Amniotic stem cell (primary cell): Measurements from ENCODE around the gene ACVR2A.
A peak's percentile ranks its signal among the peaks of the same experiment; 100 is the strongest.

Experiments used
- DNase-seq: peaks from one replicate; lab custom pipeline; 2025; lab: John Stamatoyannopoulos, UW

Gene ACVR2A

DNA sequence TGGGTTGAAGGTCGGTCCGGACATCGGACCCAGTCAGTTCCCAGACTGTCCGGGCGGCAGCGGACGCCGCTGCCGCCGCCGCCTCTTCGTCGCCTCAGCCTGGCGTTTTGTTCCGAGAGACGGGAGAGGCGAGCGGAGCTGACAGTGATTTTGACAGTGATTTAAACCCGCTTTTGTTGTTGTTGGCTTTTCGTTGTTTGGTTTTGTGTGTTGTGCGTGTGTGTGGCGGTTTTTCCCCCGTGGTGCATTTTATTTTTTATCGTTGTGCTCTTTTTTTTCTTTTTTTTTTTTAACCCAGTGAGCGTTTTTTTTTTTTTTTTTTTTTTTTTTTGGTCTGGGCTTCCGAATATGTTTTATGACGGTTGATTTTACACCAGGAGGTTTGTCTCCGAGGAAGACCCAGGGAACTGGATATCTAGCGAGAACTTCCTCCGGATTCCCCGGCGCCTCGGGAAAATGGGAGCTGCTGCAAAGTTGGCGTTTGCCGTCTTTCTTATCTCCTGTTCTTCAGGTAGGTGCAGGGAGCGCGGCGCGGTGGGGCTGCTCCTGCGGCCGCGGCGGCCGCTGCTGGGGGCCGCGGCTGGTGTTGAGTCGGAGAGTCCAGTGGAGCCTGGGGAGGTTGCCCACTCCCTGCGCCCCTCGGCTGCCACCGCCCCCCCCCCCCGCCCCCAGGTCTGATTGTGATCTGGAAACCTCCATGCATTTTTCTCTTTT is at the start of gene ACVR2A:
ACVR2A (plus strand) TSS at position 333 of the 714 bp plus-strand sequence; CDS start at position 457, 124 bp downstream.
- no peak for DNase-seq

DNA sequence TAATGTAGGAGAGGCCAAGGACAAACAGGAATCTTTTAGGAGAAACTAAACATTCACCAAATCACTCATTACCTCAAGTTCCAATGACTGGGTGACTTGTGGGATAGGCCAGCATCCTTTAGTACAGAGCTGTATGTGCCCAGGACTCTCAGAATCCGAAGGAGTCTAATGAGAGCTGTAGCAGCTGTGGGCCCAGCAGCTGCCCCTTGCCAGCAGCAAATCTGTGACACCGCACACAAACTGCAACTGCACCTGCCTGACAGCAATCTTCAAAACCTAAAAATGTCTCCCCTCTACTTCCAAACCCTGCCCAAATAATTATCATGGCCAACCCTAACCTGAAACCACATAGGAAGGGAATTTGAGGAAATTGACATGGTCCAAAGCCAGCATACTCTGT is 44.5 kb upstream of the ACVR2A start:
- no peak for DNase-seq

DNA sequence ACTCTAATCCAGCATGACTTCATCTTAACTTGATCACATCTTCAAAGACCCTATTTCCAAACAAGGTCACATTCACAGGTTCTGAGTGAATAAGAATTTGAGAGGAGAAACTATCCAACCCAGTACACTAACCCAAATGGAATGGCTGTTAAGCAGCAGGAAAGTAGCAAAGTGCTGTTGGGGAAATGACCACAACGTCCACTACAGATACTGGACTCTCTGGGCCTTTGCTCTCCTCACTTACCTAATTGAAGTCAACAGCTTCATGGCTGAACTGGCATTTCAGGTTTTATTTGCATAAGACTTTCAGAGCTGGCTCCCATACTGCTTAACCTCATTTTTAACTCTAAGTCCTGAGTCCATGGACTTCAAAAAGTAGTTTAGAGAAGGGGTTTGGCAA is 38.0 kb upstream of the ACVR2A start:
- no peak for DNase-seq

DNA sequence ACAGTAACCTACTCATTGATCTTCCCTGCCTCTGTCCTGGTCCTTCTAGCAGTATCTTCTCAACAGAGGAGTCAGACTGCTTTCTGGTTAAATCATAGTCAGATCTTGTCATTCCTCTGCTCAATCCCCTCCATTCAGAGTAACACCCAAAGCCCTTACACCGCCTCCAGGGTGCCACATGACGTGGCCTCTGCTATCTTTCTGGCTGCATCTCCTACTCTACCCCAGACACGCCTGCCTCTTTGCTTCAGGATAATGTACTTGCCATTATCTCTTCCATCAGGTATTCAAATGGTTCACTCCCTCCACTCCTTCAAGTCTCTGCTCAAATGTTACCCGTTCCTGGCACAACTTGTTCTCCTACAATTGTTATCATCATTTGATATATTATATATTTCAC is 36.3 kb upstream of the ACVR2A start:
- DNase-seq, result no peak

DNA sequence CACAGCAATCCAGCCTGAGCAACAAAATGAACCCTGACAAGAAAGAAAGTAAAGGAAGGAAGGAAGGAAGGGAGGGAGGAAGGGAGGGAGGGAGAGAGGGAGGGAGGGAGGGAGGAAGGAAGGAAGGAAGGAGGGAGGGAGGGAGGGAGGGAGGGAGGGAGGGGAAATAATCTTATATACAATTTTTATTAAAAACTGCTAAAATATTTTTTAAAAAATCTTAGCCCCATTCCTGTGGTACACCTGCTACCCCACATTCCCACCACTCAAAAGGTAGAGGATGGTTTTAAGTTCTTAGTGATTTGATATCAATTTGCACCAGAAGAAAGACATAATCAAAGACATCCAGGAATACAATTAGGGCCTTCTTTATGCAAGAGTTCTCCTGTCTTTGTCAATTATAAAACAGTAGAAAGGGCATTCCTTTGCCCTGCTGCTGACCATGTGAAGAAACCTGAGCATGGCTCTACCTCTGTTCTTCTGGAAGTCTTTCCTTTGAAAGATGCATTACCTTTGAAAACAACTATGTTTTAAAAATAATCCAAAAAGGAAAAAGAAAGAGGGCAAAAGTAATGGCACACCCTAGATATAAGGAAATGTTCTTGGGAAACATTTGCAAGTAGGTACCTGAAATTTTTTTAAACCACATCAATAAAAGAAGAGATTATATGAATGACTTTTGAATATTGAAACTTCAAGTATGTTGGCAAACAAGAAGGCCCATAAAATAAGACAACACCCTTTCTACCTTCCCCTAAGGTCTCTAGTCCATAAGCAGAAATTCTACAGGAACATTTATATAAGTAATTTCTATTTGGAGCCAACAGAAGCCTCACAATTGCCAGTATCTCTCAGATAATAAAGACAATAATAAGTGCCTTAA is 33.7 kb upstream of the ACVR2A start:
- no peak for DNase-seq

DNA sequence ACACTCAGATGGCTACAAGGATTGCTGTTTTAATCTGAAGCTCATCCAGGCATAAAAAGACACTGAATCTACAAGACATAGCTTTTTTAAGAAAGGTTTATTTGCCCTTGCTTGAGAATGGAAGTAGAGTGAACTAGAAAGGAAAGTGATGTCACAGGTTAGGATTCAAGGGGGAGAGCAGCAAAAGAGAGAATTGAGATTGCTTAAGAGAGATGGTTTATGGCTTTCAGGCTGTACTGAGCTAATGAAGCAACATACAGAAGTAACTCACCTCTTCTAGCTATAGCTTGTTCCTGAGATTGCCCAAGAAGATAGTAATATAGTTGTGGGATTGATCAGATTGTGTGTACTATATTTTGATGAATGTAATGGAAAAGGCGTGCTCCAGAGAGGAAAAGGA is 26.1 kb upstream of the ACVR2A start:
- DNase-seq, result no peak

DNA sequence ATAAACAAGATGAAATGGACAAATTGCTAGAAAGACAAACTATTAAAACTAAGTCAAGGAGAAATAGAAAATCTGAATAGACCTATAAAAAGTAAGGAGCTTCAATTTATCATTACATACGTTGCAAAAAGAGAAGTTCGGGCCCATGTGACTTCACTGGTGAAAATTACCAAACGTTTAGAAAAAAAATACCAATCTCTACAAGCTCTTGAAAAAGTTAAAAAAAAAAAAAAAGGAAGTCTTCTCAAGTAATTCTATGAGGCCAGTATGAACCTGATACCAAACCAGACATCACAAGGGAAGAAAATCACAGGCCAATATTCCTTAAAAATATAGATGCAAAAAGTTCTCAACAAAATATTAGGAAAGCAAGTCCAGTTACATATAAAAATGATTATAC is 20.2 kb upstream of the ACVR2A start:
- DNase-seq, result no peak

DNA sequence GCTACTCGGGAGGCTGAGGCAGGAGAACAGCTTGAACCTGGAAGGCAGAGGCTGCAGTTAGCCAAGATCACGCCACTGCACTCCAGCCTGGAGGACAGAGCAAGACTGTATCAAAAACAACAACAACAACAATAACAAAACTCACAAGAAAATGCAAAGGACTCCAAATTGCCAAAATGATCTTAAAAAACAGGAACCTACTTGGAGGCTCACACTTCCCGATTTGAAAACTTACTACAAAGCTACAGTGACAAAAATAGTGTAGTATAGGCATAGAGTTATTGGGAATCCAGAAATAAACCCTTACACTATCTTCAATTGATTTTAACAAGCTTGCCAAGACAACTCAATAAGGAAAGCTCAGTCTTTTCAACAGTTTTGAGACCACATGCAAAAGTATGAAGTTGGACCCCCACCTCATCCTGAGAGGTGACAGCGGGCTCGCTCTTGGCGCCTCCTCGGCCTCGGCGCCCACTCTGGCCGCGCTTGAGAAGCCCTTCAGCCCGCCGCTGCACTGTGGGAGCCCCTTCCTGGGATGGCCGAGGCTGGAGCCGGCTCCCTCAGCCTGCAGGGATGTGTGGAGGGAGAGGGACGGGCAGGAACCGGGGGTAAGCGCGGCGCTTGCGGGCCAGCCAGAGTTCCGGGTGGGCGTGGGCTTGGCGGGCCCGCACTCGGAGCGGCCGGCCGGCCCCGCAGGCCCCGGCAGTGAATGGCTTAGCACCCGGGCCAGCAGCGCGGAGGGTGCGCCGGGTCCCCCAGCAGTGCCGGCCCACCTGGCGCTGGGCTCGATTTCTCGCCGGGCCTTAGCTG is 18.3 kb upstream of the ACVR2A start:
- DNase-seq, result no peak

DNA sequence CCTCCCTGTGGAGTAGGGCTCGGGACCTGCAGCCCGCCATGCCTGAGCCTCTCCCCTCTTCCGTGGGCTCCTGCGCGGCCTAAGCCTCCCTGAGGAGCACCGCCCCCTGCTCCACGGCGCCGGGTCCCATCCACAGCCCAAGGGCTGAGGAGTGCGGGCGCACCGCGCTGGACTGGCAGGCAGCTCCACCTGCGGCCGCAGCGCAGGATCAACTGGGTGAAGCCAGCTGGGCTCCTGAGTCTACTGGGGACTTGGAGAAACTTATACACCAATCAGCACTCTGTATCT is 17.8 kb upstream of the ACVR2A start:
- DNase-seq, result no peak

DNA sequence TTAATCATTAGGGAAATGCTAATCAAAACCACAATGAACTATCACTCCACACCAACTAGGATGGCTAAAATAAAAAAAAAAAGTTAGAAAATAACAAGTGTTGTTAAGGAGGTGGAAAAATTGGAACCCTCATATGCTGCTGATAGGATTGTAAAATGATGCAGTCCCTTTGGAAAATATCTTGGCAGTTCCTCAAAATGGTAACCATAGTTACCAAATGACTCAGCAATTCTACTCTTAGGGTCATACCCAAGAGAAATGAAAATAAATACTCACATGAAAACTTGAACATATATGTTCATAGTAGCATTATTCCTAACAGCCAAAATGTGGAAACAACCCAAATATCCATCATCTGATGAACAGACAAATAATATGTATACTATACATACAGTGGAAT is 15.7 kb upstream of the ACVR2A start:
- no peak for DNase-seq

DNA sequence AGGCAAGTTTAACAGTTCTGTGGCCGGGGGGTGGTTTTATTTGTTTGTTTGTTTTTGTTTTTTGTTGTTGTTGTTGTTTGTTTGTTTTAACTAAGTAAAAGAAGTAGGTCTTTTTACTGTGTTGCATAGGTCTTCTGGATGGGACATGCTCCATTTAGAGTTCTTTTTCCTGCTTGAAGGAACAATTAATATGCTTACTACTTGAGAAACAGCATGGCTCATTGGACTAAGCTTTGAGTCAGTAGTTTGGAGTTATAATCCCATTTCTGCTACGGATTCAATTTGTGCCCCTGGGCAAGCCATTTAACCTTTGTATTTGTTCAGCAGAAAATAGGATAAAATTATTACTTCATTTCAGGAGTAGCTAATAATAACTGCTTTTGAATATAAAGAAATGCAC is 8.7 kb upstream of the ACVR2A start:
- no peak for DNase-seq

DNA sequence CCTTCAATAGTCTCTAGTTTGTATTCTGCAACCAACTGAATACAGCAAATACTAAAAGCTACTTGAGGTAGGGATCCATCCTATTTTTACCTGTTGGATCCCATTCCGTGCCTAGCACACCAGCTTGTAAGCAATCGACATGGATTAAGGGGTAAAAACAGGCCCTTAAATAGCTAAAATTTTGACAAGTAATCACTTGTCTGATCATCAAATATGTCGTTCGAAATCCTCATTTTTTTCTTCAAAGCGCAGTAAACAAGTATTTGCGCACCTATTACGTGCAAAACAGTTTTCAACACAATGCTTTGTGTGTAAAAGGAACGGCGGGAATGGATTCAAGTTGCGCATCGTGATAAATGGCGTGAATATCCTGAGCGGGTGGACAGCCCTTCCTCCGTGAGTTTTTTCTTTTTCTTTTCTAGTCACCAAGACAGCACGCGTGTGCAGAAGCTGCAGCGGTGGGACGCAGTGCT is 1.4 kb upstream of the ACVR2A start:
- no peak for DNase-seq

DNA sequence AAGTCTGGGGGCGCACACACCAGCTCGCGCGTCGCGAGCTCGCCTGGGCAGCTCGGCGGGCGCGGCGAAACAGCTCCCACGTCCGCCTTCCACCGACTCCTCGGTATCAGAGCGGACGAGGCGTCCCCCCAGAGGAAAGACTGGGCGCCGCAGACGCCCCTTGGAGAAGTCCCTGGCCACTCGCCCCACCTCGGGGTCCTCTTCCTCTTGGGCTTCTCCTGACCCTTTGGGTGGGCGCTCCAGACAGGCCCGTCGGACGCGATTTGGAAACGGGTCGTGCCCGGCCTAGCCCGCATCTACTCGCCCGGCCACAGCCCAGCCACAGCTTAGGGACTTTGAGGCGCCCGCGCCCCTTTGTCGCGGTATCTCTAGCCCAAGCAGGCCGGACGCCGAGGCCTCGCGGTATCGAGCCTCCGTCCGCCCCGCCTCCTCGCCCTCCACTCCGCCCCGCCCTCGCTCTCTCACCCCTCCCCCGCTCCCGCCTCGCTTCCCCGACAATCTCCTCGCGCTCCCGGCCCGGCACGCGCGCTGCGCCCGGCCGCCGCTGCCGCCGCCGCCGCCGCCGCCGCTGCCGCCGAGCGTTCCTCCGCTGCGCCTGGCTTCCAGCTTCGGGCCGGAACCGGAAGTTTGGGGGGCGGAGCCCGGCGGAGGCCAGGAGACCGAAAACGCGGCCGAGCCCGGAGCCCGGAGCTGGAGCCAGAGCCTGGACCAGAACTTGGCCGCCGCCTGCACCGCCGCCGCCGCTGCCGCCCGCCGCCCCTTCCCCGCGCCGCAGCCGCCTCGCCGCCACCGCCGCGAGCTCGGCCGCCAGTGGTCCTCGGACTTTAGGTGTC is 749 bp upstream of the ACVR2A start:
- peak; percentile 96 for DNase-seq

DNA sequence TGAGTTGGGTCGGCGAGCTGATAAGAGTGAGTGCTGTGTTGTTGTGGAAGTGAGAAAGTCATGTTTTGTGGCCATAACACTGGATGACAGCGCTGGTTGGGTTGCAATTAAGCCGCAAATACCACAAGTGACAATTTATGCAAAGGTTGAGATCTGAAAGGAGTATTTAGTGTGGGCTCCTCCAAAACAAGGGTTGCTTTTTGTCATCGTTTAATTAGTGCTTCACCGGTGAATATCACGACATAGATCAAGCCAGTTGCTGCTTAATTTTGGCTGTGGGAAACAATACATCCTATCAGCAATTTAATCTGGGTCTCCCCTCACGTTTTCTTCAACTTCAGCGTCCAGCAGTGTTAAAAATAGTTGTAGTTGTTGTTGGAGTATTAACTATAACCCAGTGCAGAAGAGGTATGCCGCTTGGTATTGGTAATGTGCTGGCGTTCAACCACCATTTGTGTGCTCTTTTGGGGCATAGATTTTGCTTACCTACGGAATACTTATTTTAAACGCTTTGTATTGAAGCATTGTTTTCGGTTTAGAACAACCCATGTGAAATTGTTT is 662 bp downstream of the ACVR2A start:
- DNase-seq, result no peak

DNA sequence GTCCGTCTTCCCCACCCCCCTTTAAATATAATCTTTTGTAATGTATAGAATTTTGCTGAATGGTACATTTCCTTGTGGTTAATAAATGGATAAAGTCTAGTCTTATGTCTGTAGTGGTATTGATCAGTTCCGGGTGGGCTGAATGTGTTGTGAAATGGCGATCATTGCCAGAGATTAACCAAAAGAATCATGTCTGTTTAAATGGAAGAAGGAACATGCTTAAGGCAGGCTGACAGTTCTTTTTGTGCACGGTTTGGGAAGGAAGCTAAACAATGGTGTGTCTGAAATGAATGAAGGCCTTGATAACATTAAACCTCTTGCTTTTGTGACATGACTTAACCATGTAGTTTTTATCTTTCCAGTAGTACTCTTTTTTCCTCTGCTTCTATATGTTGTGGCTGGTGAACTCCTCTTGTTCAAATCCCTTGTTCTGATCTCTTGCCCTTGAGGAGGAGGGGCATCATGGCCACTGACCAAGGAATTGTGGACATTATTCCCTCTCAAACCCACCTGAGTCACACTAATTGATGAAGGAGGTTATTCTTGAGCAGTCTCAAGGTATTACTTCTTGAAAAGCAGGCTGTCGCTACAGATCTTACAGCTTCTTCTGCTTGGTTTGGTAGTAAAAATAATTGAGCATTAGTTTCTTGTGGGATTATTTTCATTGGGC is 1.7 kb downstream of the ACVR2A start:
- no peak for DNase-seq

DNA sequence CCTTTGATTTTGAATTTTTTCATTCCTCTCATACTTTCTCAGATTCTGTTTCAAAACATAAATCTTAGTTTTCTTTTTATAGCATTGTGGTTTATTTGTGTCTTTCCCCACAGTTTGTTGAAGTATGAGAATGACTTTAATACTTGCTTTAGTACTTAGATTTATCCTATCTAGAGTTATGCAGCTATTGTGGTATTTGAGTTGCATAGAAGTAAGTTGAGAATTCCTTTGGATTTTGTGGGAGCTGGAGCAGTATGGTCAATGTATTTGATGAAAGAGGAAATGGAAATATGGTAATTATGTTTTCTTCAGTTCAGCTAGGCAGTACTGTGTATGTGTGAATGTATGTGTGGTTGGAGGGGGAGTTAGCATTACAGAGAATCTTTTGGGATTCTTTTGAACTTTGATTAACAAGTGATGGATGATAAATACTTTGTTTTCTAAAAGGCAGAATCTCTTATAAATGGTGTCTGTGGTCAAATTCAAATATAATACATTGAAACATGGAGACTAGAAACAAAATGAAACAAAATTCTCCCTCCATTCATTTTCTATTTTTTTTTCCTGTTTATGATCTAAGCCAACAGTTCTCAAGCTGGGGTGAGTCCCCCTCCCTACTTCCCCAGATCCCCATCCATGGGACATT is 3.0 kb downstream of the ACVR2A start:
- DNase-seq, result no peak

DNA sequence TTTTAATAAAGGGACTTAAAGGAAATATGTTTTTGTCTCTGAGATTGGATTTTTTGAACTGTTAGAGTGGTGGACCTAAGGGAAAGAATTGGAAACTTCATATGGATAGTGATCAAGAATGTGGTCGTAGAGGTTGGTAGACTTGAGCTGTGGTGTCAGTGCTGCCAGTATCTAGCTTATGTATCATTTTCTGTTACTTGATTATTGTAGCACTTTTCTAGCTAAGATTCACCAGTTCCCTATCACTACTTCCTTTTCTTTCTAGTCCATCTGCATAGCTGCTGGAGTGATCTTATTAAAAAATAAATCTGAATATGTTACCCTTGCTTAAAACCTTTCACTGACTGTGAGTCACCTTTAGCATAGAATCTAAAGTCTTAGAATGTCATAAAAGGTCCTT is 6.0 kb downstream of the ACVR2A start:
- no peak for DNase-seq

DNA sequence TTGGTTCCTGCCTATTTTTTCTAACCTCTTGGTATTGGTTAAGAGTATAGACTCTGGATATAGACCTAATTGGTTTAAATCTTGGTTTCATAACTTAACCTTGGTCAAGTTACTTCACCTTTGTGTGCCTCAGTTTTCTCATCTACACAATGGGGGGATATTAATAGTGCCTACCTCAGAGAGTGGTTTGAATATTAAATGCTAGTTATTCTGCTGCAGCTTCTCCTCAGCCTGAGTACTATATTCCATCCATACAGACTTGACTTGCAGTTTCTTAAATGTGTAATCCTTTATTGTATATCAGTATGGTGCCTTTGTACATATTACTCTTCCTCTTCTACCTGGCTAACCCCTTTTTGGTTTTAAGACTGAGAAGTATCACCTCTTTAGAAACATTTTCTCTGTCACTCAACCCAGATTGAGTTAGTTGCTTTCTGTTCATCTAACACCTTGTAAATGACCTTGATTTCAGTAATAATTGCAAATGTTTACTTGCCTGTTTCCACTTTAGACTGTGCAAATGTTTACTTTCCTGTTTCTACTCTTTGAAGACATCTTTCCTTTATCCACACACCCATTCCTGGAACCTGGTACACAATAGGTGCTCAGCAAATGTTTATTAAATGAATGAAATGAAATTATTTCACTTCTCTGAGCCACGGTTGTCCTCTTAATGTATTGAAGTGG is 6.6 kb downstream of the ACVR2A start:
- DNase-seq, result no peak

DNA sequence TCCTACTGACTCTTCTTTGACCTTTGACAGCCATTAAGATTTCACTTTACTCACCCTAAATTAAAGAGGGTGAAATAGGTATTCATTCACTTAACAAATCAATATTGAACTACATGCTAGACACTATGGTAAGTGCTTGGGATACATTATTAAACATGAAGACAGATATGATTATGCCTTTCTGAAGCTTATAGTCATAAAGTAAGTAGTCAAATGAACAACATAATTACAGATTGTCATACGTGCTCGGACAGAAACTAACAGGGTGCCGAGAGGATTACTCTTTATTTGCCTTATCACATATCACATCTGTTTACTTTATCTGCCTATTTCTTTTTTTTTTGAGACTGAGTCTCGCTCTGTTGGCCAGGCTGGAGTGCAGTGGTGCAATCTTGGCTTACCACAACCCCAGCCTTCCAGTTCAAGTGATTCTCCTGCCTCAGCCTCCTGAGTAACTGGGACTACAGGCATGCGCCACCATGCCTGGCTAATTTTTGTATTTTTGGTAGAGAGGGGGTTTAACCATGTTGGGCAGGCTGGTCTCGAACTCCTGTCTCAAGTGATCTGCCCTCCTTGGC is 9.8 kb downstream of the ACVR2A start:
- no peak for DNase-seq
